ENCODE results near the gene TECTA.
"Not testable (repeated sequence)": the region's sequence is repeated elsewhere in the genome, so short reads cannot be mapped to it uniquely, and the experiment has no call there.

Gene TECTA

GRCh38 chr11:121235057-121235456, 134.0 kb downstream of the TECTA start:
- no peak for DNase-seq

GRCh38 chr11:121236115-121237001, 135.3 kb downstream of the TECTA start:
- DNase-seq = peak; percentile 35

- DNase-seq = not testable (repeated sequence)
Measured at GRCh38 chr11:121237247-121237646, 136.2 kb downstream of the TECTA start.

- no peak for DNase-seq
Measured at GRCh38 chr11:121237686-121238658, 136.9 kb downstream of the TECTA start.

- no peak for DNase-seq
Measured at GRCh38 chr11:121238956-121239355, 137.9 kb downstream of the TECTA start.

- DNase-seq = not testable (repeated sequence)
Measured at GRCh38 chr11:121240001-121240400, 139.0 kb downstream of the TECTA start.

- DNase-seq = no peak
Measured at GRCh38 chr11:121240650-121241303, 139.7 kb downstream of the TECTA start.

Measured in EL (cell line).